Brain pericyte (primary cell): ENCODE data around the gene GKN2.

ENCODE experiments used
- DNase-seq: peaks from one replicate; pipeline ENCODE4 v3.0.0-alpha.2; 2012; ENCODE audit warnings: low read depth, low spot score

The GKN2 gene

GRCh38 chr2:68952887-68953521, at the start of gene GKN2:
TSS of gene GKN2 (minus strand) at chr2:68952893. CDS start at chr2:68952861, 32 bp downstream.
- DNase-seq = no peak

GRCh38 chr2:69001879-69002278, 49.2 kb upstream of the GKN2 start:
- no peak for DNase-seq

- DNase-seq = no peak
Measured at GRCh38 chr2:68997401-68997800, 44.7 kb upstream of the GKN2 start.

GRCh38 chr2:68995916-68996315, 43.2 kb upstream of the GKN2 start:
- no peak for DNase-seq

- no peak for DNase-seq
Measured at GRCh38 chr2:68994864-68995263, 42.2 kb upstream of the GKN2 start.

- no peak for DNase-seq
Measured at GRCh38 chr2:68993660-68994059, 41.0 kb upstream of the GKN2 start.

- no peak for DNase-seq
Measured at GRCh38 chr2:68992933-68993332, 40.2 kb upstream of the GKN2 start.

GRCh38 chr2:68992341-68992740, 39.6 kb upstream of the GKN2 start:
- no peak for DNase-seq

- no peak for DNase-seq
Measured at GRCh38 chr2:68989035-68989434, 36.3 kb upstream of the GKN2 start.

GRCh38 chr2:68987021-68987503, 34.4 kb upstream of the GKN2 start:
- DNase-seq = no peak

GRCh38 chr2:68980956-68981355, 28.3 kb upstream of the GKN2 start:
- DNase-seq = no peak

- no peak for DNase-seq
Measured at GRCh38 chr2:68978098-68978497, 25.4 kb upstream of the GKN2 start.

- no peak for DNase-seq
Measured at GRCh38 chr2:68977453-68977852, 24.8 kb upstream of the GKN2 start.

GRCh38 chr2:68975844-68976243, 23.2 kb upstream of the GKN2 start:
- no peak for DNase-seq

- DNase-seq = no peak
Measured at GRCh38 chr2:68974946-68975665, 22.4 kb upstream of the GKN2 start.

GRCh38 chr2:68974251-68974650, 21.6 kb upstream of the GKN2 start, which contains the start of gene GKN1:
TSS of gene GKN1 (plus strand) at chr2:68974636. CDS start at chr2:68974678, 42 bp downstream.
- no peak for DNase-seq

GRCh38 chr2:68971591-68972231, 19.0 kb upstream of the GKN2 start:
- DNase-seq = no peak

GRCh38 chr2:68970566-68971265, 18.0 kb upstream of the GKN2 start:
- DNase-seq = no peak

GRCh38 chr2:68969736-68970490, 17.2 kb upstream of the GKN2 start:
- DNase-seq = no peak

GRCh38 chr2:68968221-68968620, 15.5 kb upstream of the GKN2 start:
- DNase-seq = no peak

GRCh38 chr2:68964282-68964681, 11.6 kb upstream of the GKN2 start:
- DNase-seq = no peak
